GM12892 (cell line): ENCODE measurements around the gene TERB1.

Experiments used
- POLR2A ChIP-seq: IDR thresholded peaks from 2 replicates; pipeline ENCODE4 v1.6.1; 2011; ENCODE audit warnings: low read depth, low read length, control low read depth
- POLR2AphosphoS5 ChIP-seq: IDR thresholded peaks from 2 replicates; pipeline ENCODE4 v1.6.1; 2011; ENCODE audit warnings: low read depth, low read length, control low read depth
- TAF1 ChIP-seq: IDR thresholded peaks from 2 replicates; pipeline ENCODE4 v1.6.1; 2011; ENCODE audit warnings: low read depth, mild to moderate bottlenecking, control low read depth, low read length, borderline replicate concordance

GRCh38 chr16:66832190-66832589 is 30.8 kb upstream of the TERB1 start:
- TF ChIP-seq POLR2A (no peak), POLR2AphosphoS5 (no peak), TAF1 (no peak)
